Omental fat pad (tissue), 4 donors: ENCODE data around the gene SCGN. TPM values are rescaled to one million over a fixed set of nuclear protein-coding genes. Genes with fewer than 3 reads are reported as not detected.

Experiments used
- ATAC-seq: fragments of 150-250 bp; one replicate; pipeline ENCODE4 v1.9.1; 2016; ENCODE audit warnings: mild to moderate bottlenecking, moderate library complexity; ENCODE audit not compliant: low FRiP score
- DNase-seq: peaks from one replicate; pipeline ENCODE4 v3.0.0-alpha.2; 2019; ENCODE audit warnings: low spot score
- CTCF ChIP-seq, 3 donors: fragments of 450-650 bp; IDR thresholded peaks; one replicate each; pipeline ENCODE4 v1.5.1; 2016 to 2017; ENCODE audit warnings: antibody characterized with exemption in 3 of 3, mild to moderate bottlenecking in 3 of 3, moderate library complexity in 2 of 3
- total RNA-seq, 4 donors: library from RNA; depleted of rRNA; stranded (reverse); fragments of >200 nt; gene quantifications; one replicate each; pipeline ENCODE4 v1.1.0, GENCODE V29; 2016

The SCGN gene
- total RNA-seq, 4 donors from 2014 or later, result 2.4 to 18.1 (median 6.4) TPM

DNA sequence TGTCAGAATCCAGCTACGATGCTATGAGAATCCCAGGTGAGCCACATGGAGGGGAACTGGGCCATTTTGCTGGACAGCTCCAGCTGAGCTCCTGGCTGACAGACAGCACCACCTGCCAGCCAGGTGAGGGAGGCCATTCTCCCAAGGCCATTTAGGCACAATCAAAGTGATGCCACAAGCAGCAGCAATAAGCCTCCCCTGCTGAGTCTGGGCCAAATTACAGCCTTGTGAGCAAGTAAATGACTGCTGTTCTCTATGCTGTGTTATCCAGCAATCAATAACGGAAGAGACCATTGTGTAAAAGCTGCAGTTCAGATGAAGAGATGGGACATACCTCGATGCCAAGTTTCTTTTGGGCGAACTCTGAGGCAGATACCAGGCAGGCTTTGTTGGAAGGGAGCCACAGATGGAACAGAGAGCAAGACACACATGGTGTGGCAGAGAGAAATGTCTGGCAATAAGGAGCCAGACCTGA lies 14.0 kb upstream of the SCGN start:
- DNase-seq, result no peak
- no peak for ATAC-seq
- no peak for TF ChIP-seq CTCF (IDR thresholded peaks at IDR 0.05)

DNA sequence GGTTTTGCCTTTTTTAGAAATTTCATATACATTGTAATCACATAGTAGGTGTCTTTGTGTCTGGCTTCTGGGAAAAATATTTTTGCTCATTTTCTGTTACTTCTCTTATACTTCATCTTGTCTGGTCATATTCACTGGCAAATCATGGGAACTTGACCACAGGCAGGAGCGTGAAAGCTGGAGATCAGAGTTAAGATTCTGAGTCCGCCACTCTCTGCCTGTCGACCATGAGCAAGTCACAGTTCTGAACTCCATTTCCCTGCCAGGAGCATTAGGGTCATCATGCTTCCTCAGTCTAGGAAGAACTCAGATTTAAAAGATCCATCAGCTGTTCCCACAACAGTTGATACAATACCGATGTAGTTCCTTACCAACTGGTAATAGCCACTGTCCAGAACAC lies 12.4 kb upstream of the SCGN start:
- no peak for TF ChIP-seq CTCF (IDR thresholded peaks at IDR 0.05)
- ATAC-seq (no peak), DNase-seq (no peak)

GRCh38 chr6:25640446-25640845 lies 11.6 kb upstream of the SCGN start:
- ATAC-seq (no peak), DNase-seq (no peak)
- TF ChIP-seq CTCF (IDR thresholded peaks at IDR 0.05), result no peak

- no peak for ATAC-seq
- TF ChIP-seq CTCF (IDR thresholded peaks at IDR 0.05), result no peak
Measured at GRCh38 chr6:25640891-25641290, 11.1 kb upstream of the SCGN start.

GRCh38 chr6:25641377-25641776 lies 10.6 kb upstream of the SCGN start:
- ATAC-seq (no peak), DNase-seq (no peak)
- no peak for TF ChIP-seq CTCF (IDR thresholded peaks at IDR 0.05)

More at GRCh38 chr6:25640891-25641290, 11.1 kb upstream of the SCGN start:
- no peak for DNase-seq

GRCh38 chr6:25641940-25642666 lies 9.9 kb upstream of the SCGN start:
- no peak for TF ChIP-seq CTCF (IDR thresholded peaks at IDR 0.05)
- DNase-seq (no peak), ATAC-seq (no peak)

DNA sequence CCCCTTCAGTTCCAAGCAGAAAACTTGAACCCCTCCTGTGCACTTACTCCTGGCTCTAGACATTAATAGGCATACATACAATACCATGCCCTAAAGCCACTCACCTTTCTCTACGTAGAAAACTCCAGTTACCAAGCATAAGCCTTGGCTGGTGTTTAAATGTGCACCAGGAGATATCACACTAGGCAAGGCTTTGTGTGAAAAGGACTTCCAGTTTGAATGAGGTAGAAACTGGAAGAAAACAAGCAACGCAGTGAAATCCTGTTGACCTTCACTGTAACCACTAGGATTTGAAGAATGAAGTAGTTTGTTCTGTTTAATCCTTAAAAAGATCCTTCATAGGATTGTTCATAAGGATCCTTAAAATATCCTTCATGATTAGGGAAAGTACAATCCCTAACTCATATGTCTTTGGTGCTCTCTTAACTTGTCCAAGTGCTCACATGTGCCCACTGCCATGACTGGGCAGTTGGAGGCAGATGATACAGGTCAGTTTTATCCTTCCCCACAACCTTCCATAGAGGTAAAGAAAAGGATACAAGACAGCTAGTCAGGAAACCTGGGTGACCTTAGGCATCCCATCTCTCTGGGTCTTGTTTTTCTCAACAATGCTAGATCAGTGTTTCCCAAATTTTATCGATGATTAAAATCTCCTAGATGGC lies 9.2 kb upstream of the SCGN start:
- no peak for ATAC-seq
- DNase-seq, result no peak
- TF ChIP-seq CTCF (IDR thresholded peaks at IDR 0.05), result no peak
